Mesothelial cell of epicardium (in vitro differentiated cells): ENCODE data around the gene ANKRD31. TPM values are rescaled to one million over a fixed set of nuclear protein-coding genes. Genes with fewer than 3 reads are reported as not detected.
"Not testable (repeated sequence)": the region's sequence is repeated elsewhere in the genome, so short reads cannot be mapped to it uniquely, and the experiment has no call there.

Experiments
- DNase-seq, 2 experiments: peaks; one replicate each; pipeline ENCODE4 v3.0.0; 2021; ENCODE audit warnings: low spot score in 2 of 2; ENCODE audit not compliant: unreplicated experiment in 2 of 2
- H3K27ac Mint-ChIP-seq: 2 replicates; pipeline ENCODE4 v1.8.0; 2021; ENCODE audit warnings: mixed read lengths
- H3K27me3 Mint-ChIP-seq: 2 replicates; pipeline ENCODE4 v1.8.0; 2021; ENCODE audit warnings: low read depth, mixed read lengths
- H3K36me3 Mint-ChIP-seq: 2 replicates; pipeline ENCODE4 v1.8.0; 2021; ENCODE audit warnings: mixed read lengths
- H3K4me1 Mint-ChIP-seq: 2 replicates; pipeline ENCODE4 v1.8.0; 2021; ENCODE audit warnings: mixed read lengths
- H3K4me3 Mint-ChIP-seq: 2 replicates; pipeline ENCODE4 v1.8.0; 2021; ENCODE audit warnings: mild to moderate bottlenecking, moderate library complexity, mixed read lengths
- H3K9me3 Mint-ChIP-seq: 2 replicates; pipeline ENCODE4 v1.8.0; 2021; ENCODE audit warnings: mixed read lengths
- CTCF ChIP-seq: fragments of 200-600 bp; sonication (generic); IDR thresholded peaks from one replicate; pipeline ENCODE4 v1.5.0; 2021; ENCODE audit warnings: antibody characterized with exemption; ENCODE audit not compliant: unreplicated experiment
- total RNA-seq: library from RNA; stranded (reverse); gene quantifications from 3 replicates; pipeline ENCODE4 v1.2.1, GENCODE V29; 2021

The ANKRD31 gene
- total RNA-seq, 1 donor from 2014 or later: 1.1 TPM

- peaks cover 21% of the 10 kb centered on the region for H3K36me3 Mint-ChIP-seq
Measured at GRCh38 chr5:75185763-75186162, 50.9 kb downstream of the ANKRD31 start.

GRCh38 chr5:75176009-75176408 is 60.7 kb downstream of the ANKRD31 start:
- H3K27me3 Mint-ChIP-seq, H3K4me1 Mint-ChIP-seq, DNase-seq, H3K4me3 Mint-ChIP-seq, H3K27ac Mint-ChIP-seq: not testable (repeated sequence)
- Mint-ChIP-seq H3K9me3 (peaks cover 46% of the 10 kb centered on the region), H3K36me3 (peaks cover 32% of the 10 kb centered on the region)

More at GRCh38 chr5:75185763-75186162, 50.9 kb downstream of the ANKRD31 start:
- Mint-ChIP-seq H3K27ac (no peak overlapping the region), H3K4me3 (no peak overlapping the region), H3K9me3 (peaks cover 29% of the 10 kb centered on the region), H3K27me3 (no peaks in the 10 kb centered on the region), H3K4me1 (no peaks in the 10 kb centered on the region)
- no peak for TF ChIP-seq CTCF
- DNase-seq: no peak

- not testable (repeated sequence) for H3K27ac Mint-ChIP-seq, H3K27me3 Mint-ChIP-seq, DNase-seq, H3K4me1 Mint-ChIP-seq, H3K4me3 Mint-ChIP-seq
- Mint-ChIP-seq H3K36me3 (peaks cover 31% of the 10 kb centered on the region), H3K9me3 (peaks cover 44% of the 10 kb centered on the region)
Measured at GRCh38 chr5:75174872-75175271, 61.8 kb downstream of the ANKRD31 start.

GRCh38 chr5:75169516-75169915 is 67.2 kb downstream of the ANKRD31 start:
- no peak overlapping the region for H3K27ac Mint-ChIP-seq
- H3K9me3 Mint-ChIP-seq: peaks cover 22% of the 10 kb centered on the region
- DNase-seq: no peak
- no peaks in the 10 kb centered on the region for H3K27me3 Mint-ChIP-seq
- H3K36me3 Mint-ChIP-seq: peaks cover 11% of the 10 kb centered on the region
- TF ChIP-seq CTCF: no peak
- no peak overlapping the region for H3K4me3 Mint-ChIP-seq
- peaks cover 13% of the 10 kb centered on the region for H3K4me1 Mint-ChIP-seq

GRCh38 chr5:75168026-75168735 is 68.5 kb downstream of the ANKRD31 start:
- DNase-seq: no peak
- TF ChIP-seq CTCF: no peak
- Mint-ChIP-seq H3K4me3 (no peak overlapping the region), H3K27ac (no peak overlapping the region), H3K9me3 (peaks cover 8% of the 10 kb centered on the region), H3K4me1 (peaks cover 13% of the 10 kb centered on the region), H3K27me3 (no peaks in the 10 kb centered on the region), H3K36me3 (no peaks in the 10 kb centered on the region)

GRCh38 chr5:75167345-75167744 is 69.3 kb downstream of the ANKRD31 start:
- no peak overlapping the region for H3K4me3 Mint-ChIP-seq
- H3K27me3 Mint-ChIP-seq: no peaks in the 10 kb centered on the region
- TF ChIP-seq CTCF: peak; percentile 54
- DNase-seq: no peak
- H3K27ac Mint-ChIP-seq: no peak overlapping the region
- peaks cover 2% of the 10 kb centered on the region for H3K9me3 Mint-ChIP-seq
- H3K36me3 Mint-ChIP-seq: no peaks in the 10 kb centered on the region
- H3K4me1 Mint-ChIP-seq: peaks cover 13% of the 10 kb centered on the region

- H3K4me1 Mint-ChIP-seq, H3K4me3 Mint-ChIP-seq, H3K27me3 Mint-ChIP-seq, DNase-seq, H3K27ac Mint-ChIP-seq: not testable (repeated sequence)
- peaks cover 43% of the 10 kb centered on the region for H3K9me3 Mint-ChIP-seq
- peaks cover 22% of the 10 kb centered on the region for H3K36me3 Mint-ChIP-seq
Measured at GRCh38 chr5:75161508-75161907, 75.2 kb downstream of the ANKRD31 start.
